GM12878 (cell line): ENCODE results near the gene HOXC12. TPM values are rescaled to one million over a fixed set of nuclear protein-coding genes. Genes with fewer than 3 reads are reported as not detected.

Experiments used
- ATAC-seq: fragments of 200-7000 bp; cut with Tn5 transposase; 3 replicates; pipeline ENCODE4 v1.9.1; 2020; ENCODE audit warnings: mild to moderate bottlenecking, moderate library complexity
- BruUV-seq: library from RNA; stranded (reverse); fragments of 400-500 nt; replicated peaks from 2 replicates; lab custom pipeline; 2021; lab: Mats Ljungman, UMichigan
- CTCF ChIA-PET: fragments of 300-600 bp; sonication (Branson Sonifier 250); formaldehyde crosslinking; extraction: SDS; loops from one replicate; lab custom pipeline; 2021; ENCODE audit warnings: inconsistent platforms; lab: Yijun Ruan, JAX
- POLR2A ChIA-PET: fragments of 350-600 bp; formaldehyde crosslinking; extraction: SDS; loops from one replicate; lab custom pipeline; 2021; ENCODE audit warnings: inconsistent platforms; lab: Charles Lee
- RAD21 ChIA-PET: fragments of 300-600 bp; sonication (Branson Sonifier 250); formaldehyde crosslinking; loops from one replicate; lab custom pipeline; 2023; ENCODE audit warnings: antibody characterized with exemption; ENCODE audit not compliant: unreplicated experiment; lab: Charles Lee
- SMC1A ChIA-PET: fragments of 300-600 bp; sonication (Branson Sonifier 250); formaldehyde crosslinking; loops from one replicate; lab custom pipeline; 2023; ENCODE audit not compliant: unreplicated experiment, uncharacterized antibody; lab: Charles Lee
- DNase-seq: peaks from one replicate; pipeline ENCODE4 v3.0.0-alpha.2; 2011; ENCODE audit warnings: low read depth, low spot score
- FAIRE-seq: peaks from 3 replicates; lab custom pipeline; 2011; peaks lifted over from hg19 to GRCh38; lab: Jason Lieb, UNC
- H2AFZ ChIP-seq: 2 replicates; pipeline ENCODE4 v1.6.0; 2011; ENCODE audit warnings: low read depth, low read length, control low read depth; ENCODE audit not compliant: control insufficient read depth
- H3K27ac ChIP-seq: 2 replicates; pipeline ENCODE4 v1.5.1; 2011; ENCODE audit warnings: control low read depth; ENCODE audit not compliant: control insufficient read depth, insufficient read depth
- H3K27me3 ChIP-seq, 2 experiments: replicated peaks in 1 of 2; 2 replicates each; pipeline versions ENCODE4 v1.6.0 to v1.6.1; 2011; ENCODE audit warnings: low read length in 1 of 2; ENCODE audit not compliant: control insufficient read depth in 2 of 2, insufficient read depth in 2 of 2
- H3K36me3 ChIP-seq, 2 experiments: 2 replicates each; pipeline ENCODE4 v1.5.1; 2011; ENCODE audit warnings: low read length in 1 of 2; ENCODE audit not compliant: control insufficient read depth in 2 of 2, insufficient read depth in 2 of 2
- H3K4me1 ChIP-seq: 2 replicates; pipeline ENCODE4 v1.6.1; 2011; ENCODE audit warnings: mild to moderate bottlenecking, low read length, moderate library complexity, mixed read lengths; ENCODE audit not compliant: control insufficient read depth, insufficient read depth
- H3K4me2 ChIP-seq: 2 replicates; pipeline ENCODE4 v1.6.0; 2011; ENCODE audit warnings: control low read depth; ENCODE audit not compliant: control insufficient read depth, insufficient read depth
- H3K4me3 ChIP-seq: fragments of 200-600 bp; sonication (generic); 2 replicates; pipeline ENCODE4 v1.5.1; 2016
- H3K79me2 ChIP-seq: 2 replicates; pipeline ENCODE4 v1.6.0; 2011; ENCODE audit warnings: low read length; ENCODE audit not compliant: control insufficient read depth, insufficient read depth
- H3K9ac ChIP-seq: 2 replicates; pipeline ENCODE4 v1.8.0; 2011; ENCODE audit warnings: low read length, control low read depth, mixed read lengths; ENCODE audit not compliant: control insufficient read depth, insufficient read depth
- H3K9me3 ChIP-seq: replicated peaks from 3 replicates; pipeline ENCODE4 v1.5.1; 2011; ENCODE audit warnings: mild to moderate bottlenecking, low read length; ENCODE audit not compliant: control insufficient read depth, insufficient read depth
- H4K20me1 ChIP-seq: 2 replicates; pipeline ENCODE4 v1.6.0; 2011; ENCODE audit not compliant: control insufficient read depth, insufficient read depth
- BACH1 ChIP-seq: fragments of 450-650 bp; IDR thresholded peaks from 2 replicates; pipeline ENCODE4 v1.6.1; 2017; ENCODE audit warnings: mild to moderate bottlenecking, borderline replicate concordance
- CHD2 ChIP-seq: IDR thresholded peaks from 2 replicates; pipeline ENCODE4 v1.6.1; 2011; ENCODE audit warnings: low read depth, low read length, improper control_type of control experiment, borderline replicate concordance
- HDAC6 ChIP-seq: fragments of 200-600 bp; sonication (generic); IDR thresholded peaks from one replicate; pipeline ENCODE4 v1.8.0; 2017; ENCODE audit warnings: antibody characterized with exemption; ENCODE audit not compliant: unreplicated experiment
- KAT2A ChIP-seq: conservative IDR thresholded peaks from 2 replicates; pipeline ENCODE4 v1.6.1; 2011; ENCODE audit warnings: low read depth, low read length; ENCODE audit not compliant: control insufficient read depth
- LARP7 ChIP-seq: fragments of 450-650 bp; IDR thresholded peaks from 2 replicates; pipeline ENCODE4 v1.6.1; 2017; ENCODE audit warnings: mild to moderate bottlenecking
- MTA3 ChIP-seq: IDR thresholded peaks from 2 replicates; pipeline ENCODE4 v1.6.1; 2012; ENCODE audit warnings: low read length, inconsistent platforms, borderline replicate concordance
- NBN ChIP-seq: fragments of 450-650 bp; IDR thresholded peaks from 2 replicates; pipeline ENCODE4 v1.6.1; 2016
- PML ChIP-seq: IDR thresholded peaks from 2 replicates; pipeline ENCODE4 v1.6.1; 2012; ENCODE audit warnings: low read length, inconsistent platforms
- SP1 ChIP-seq: IDR thresholded peaks from one replicate; pipeline ENCODE4 v1.6.1; 2011; ENCODE audit warnings: low read depth, low read length
- SPI1 ChIP-seq: IDR thresholded peaks from 2 replicates; pipeline ENCODE4 v1.6.1; 2011; ENCODE audit warnings: low read depth, mild to moderate bottlenecking, low read length, moderate library complexity, borderline replicate concordance; ENCODE audit not compliant: insufficient read depth
- SUZ12 ChIP-seq: fragments of 200-600 bp; sonication (generic); IDR thresholded peaks from one replicate; pipeline ENCODE4 v1.6.1; 2018; ENCODE audit warnings: antibody characterized with exemption, mild to moderate bottlenecking; ENCODE audit not compliant: unreplicated experiment
- WGBS: methylation state at CpG from one replicate; pipeline ENCODE4 v1.1.6; 2016; ENCODE audit warnings: low lambda C conversion rate; ENCODE audit not compliant: insufficient replicate concordance, insufficient coverage; ENCODE audit errors: missing lambda C conversion rate; 5-methylcytosine and 5-hydroxymethylcytosine counted together
- in situ Hi-C: fragments of 300-500 bp; cut with MboI; formaldehyde crosslinking; loops from 9 replicates; pipeline ENCODE4 v1.14.3; 2018; ENCODE audit warnings: mixed read lengths
- intact Hi-C: fragments of 100-400 bp; cut with micrococcal nuclease; formaldehyde crosslinking; loops from one replicate; pipeline ENCODE4 v1.14.2; 2022; ENCODE audit not compliant: unreplicated experiment
- polyA plus RNA-seq, 11 experiments: library from polyadenylated mRNA; depleted of rRNA in 4 of 11; unstranded in 6 of 11; stranded (reverse) in 5 of 11; fragments of >200 nt; fragmentation: Nextera tagmentation in 4 of 11; fragmentation: Illumina TruSeq in 1 of 11; extraction: Ambion mirVana in 4 of 11; extraction: Trizol in 1 of 11; gene quantifications; 1 replicate in 1 of 11; 2 replicates in 10 of 11; pipeline versions ENCODE4 v1.2.1 to v1.2.3, GENCODE V29; 2011 to 2016; ENCODE audit warnings: inconsistent platforms in 2 of 11, missing spikeins in 2 of 11, low read depth in 1 of 11
- total RNA-seq, 4 experiments: library from RNA; depleted of rRNA in 3 of 4; stranded (reverse); fragments of >200 nt in 3 of 4; fragmentation: Illumina TruSeq in 1 of 4; extraction: Trizol in 1 of 4; gene quantifications; 2 replicates each; pipeline versions ENCODE4 v1.2.1 to v1.2.3, GENCODE V29; 2013 to 2021
- TF ChIP-seq, protein P1 (sequence below): fragments of 450-650 bp; IDR thresholded peaks from 2 replicates; pipeline ENCODE4 v1.6.1; 2017; ENCODE audit warnings: mild to moderate bottlenecking, moderate library complexity
- TF ChIP-seq, protein P2 (sequence below): fragments of 450-650 bp; IDR thresholded peaks from 2 replicates; pipeline ENCODE4 v1.6.1; 2018; ENCODE audit warnings: borderline replicate concordance, mild to moderate bottlenecking; ENCODE audit not compliant: partially characterized antibody

HOXC12 gene
- total and polyA plus RNA-seq, 10 of the 15 experiments (the other 5 are each of a cell fraction or from before 2014, with no cell fraction given): not detected

DNA sequence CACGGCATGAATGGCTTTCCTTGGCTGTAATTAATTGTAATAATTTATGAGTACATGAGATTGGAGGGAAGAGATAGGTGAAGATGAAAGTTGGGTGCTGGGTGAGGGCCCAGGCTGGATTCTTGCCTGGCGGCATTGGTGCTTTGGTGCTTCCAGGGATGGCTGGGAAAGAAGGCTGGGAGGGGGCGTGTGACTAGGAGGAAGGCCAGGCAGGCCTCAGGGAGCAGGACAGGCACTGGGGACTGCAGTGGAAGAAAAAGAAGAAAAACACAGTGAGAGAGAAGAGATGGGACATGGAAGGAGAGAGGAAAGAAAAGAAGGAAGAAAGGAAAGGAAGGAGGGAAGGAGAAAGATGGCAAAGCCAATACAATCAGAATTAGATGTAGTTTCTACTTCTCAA is 48.9 kb downstream of the HOXC12 start:
- Histone ChIP-seq H3K27ac (no peak overlapping the region), H3K9me3 (no peaks in the 10 kb centered on the region), H4K20me1 (no peaks in the 10 kb centered on the region), H3K4me2 (no peak overlapping the region), H3K4me3 (no peak overlapping the region), H3K79me2 (no peaks in the 10 kb centered on the region), H3K27me3 (peaks cover 29 to 36% of the 10 kb centered on the region in 2 experiments), H3K9ac (no peak overlapping the region), H2AFZ (no peak overlapping the region), H3K36me3 (no peaks in the 10 kb centered on the region), H3K4me1 (peaks cover 6% of the 10 kb centered on the region)
- BruUV-seq: no TSS peak
- DNase-seq (no peak), FAIRE-seq (no peak), ATAC-seq (no peak)
- ChIA-PET SMC1A (interaction anchor here (0.9 to 1.9 kb wide), 6 partner anchors 11 to 224 kb away, joined by 3 to 8 read pairs (median 4); no protein-coding TSS in a partner anchor), CTCF (interaction anchor here (1.1 to 6.1 kb wide), 9 partner anchors 13 to 491 kb away, joined by 3 to 105 read pairs (median 5); partner anchors contain the start of genes HOXC10, HOXC5 and SMUG1), POLR2A (no interaction called here), RAD21 (interaction anchor here (0.9 to 1.1 kb wide), 3 partner anchors 135 to 204 kb away, joined by 3 read pairs; no protein-coding TSS in a partner anchor)
- WGBS: 19% methylated on average over 3 of the region's 3 CpGs
- in situ Hi-C loops (no loop called here), intact Hi-C loops (loop anchor here (10.0 kb wide), 1 partner anchor 371 kb away; no protein-coding TSS in a partner anchor)
- TF ChIP-seq NBN (no peak), BACH1 (no peak), HDAC6 (no peak), KAT2A (no peak), PML (no peak), LARP7 (no peak), SPI1 (no peak), SP1 (no peak), MTA3 (no peak), SUZ12 (no peak), CHD2 (no peak)
- TF ChIP-seq, protein P1, sequence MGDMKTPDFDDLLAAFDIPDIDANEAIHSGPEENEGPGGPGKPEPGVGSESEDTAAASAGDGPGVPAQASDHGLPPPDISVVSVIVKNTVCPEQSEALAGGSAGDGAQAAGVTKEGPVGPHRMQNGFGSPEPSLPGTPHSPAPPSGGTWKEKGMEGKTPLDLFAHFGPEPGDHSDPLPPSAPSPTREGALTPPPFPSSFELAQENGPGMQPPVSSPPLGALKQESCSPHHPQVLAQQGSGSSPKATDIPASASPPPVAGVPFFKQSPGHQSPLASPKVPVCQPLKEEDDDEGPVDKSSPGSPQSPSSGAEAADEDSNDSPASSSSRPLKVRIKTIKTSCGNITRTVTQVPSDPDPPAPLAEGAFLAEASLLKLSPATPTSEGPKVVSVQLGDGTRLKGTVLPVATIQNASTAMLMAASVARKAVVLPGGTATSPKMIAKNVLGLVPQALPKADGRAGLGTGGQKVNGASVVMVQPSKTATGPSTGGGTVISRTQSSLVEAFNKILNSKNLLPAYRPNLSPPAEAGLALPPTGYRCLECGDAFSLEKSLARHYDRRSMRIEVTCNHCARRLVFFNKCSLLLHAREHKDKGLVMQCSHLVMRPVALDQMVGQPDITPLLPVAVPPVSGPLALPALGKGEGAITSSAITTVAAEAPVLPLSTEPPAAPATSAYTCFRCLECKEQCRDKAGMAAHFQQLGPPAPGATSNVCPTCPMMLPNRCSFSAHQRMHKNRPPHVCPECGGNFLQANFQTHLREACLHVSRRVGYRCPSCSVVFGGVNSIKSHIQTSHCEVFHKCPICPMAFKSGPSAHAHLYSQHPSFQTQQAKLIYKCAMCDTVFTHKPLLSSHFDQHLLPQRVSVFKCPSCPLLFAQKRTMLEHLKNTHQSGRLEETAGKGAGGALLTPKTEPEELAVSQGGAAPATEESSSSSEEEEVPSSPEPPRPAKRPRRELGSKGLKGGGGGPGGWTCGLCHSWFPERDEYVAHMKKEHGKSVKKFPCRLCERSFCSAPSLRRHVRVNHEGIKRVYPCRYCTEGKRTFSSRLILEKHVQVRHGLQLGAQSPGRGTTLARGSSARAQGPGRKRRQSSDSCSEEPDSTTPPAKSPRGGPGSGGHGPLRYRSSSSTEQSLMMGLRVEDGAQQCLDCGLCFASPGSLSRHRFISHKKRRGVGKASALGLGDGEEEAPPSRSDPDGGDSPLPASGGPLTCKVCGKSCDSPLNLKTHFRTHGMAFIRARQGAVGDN: no peak
- TF ChIP-seq, protein P2, sequence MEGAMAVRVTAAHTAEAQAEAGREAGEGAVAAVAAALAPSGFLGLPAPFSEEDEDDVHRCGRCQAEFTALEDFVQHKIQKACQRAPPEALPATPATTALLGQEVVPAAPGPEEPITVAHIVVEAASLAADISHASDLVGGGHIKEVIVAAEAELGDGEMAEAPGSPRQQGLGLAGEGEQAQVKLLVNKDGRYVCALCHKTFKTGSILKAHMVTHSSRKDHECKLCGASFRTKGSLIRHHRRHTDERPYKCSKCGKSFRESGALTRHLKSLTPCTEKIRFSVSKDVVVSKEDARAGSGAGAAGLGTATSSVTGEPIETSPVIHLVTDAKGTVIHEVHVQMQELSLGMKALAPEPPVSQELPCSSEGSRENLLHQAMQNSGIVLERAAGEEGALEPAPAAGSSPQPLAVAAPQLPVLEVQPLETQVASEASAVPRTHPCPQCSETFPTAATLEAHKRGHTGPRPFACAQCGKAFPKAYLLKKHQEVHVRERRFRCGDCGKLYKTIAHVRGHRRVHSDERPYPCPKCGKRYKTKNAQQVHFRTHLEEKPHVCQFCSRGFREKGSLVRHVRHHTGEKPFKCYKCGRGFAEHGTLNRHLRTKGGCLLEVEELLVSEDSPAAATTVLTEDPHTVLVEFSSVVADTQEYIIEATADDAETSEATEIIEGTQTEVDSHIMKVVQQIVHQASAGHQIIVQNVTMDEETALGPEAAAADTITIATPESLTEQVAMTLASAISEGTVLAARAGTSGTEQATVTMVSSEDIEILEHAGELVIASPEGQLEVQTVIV: no peak
